ENCODE data around the gene TMEM184C. TPM values are rescaled to one million over a fixed set of nuclear protein-coding genes. Genes with fewer than 3 reads are reported as not detected.

Gene TMEM184C
- total and polyA plus RNA-seq, 2 of the 8 experiments (the other 6 are each of a cell fraction or from before 2014, with no cell fraction given) = 11.1 to 42.4 TPM

- WGBS, 2 experiments (ENCODE audit: extremely low coverage in 1 of 2, insufficient coverage in 1 of 2, insufficient read length in 1 of 2, insufficient replicate concordance in 2 of 2, low coverage in 1 of 2, low lambda C conversion rate in 2 of 2, missing lambda C conversion rate in 1 of 2) = 91% methylated on average over 1 of the region's 1 CpG; no CpG with 5 or more reads in 1 of the 2 experiments
- H3K14ac ChIP-seq (ENCODE audit: insufficient read length) = no peak overlapping the region
- no peak overlapping the region for H4K8ac ChIP-seq (ENCODE audit: extremely low read depth, insufficient read depth, low read length)
- no peak overlapping the region for H2BK20ac ChIP-seq (ENCODE audit: low read length)
- no peak for FAIRE-seq
- no peak overlapping the region for H3K4ac ChIP-seq (replicated peaks; ENCODE audit: insufficient read length, low read depth, low read length)
- no peak overlapping the region for H2AK5ac ChIP-seq (ENCODE audit: low read depth, low read length)
- peaks cover 0 to 7% of the 10 kb centered on the region in 2 experiments; a peak in 2 of 4 replicates for H3K79me2 ChIP-seq (ENCODE audit: control insufficient read depth in 1 of 2, insufficient read depth in 2 of 2, low read length in 2 of 2)
- peaks cover 0 to 5% (median 2%) of the 10 kb centered on the region in 4 experiments; a peak in 3 of 7 replicates for H3K4me1 ChIP-seq (replicated peaks in 1 of 4; ENCODE audit: control insufficient read depth in 3 of 4, insufficient read depth in 4 of 4, low read length in 3 of 4)
- no peak overlapping the region for H2AFZ ChIP-seq (ENCODE audit: low read length)
- no peak overlapping the region for H2BK120ac ChIP-seq (replicated peaks; ENCODE audit: low read depth, low read length)
- no peak overlapping the region for H3K27ac ChIP-seq (ENCODE audit: low read depth, low read length)
- H2BK5ac ChIP-seq (ENCODE audit: low read depth, low read length) = no peak overlapping the region
- ChIA-PET CTCF (ENCODE audit: partially characterized antibody) (interaction anchor here (0.6 kb wide), 1 partner anchor 11 kb away, joined by 5 read pairs; no protein-coding TSS in a partner anchor), POLR2A (ENCODE audit: partially characterized antibody) (no interaction called here)
- no peak overlapping the region for H2BK15ac ChIP-seq (ENCODE audit: low read length)
- H3K18ac ChIP-seq (ENCODE audit: extremely low read depth, low read length) = no peak overlapping the region
- no peaks in the 10 kb centered on the region for H4K20me1 ChIP-seq (replicated peaks in 1 of 2; ENCODE audit: control insufficient read depth in 1 of 2, insufficient read depth in 2 of 2, low read length in 2 of 2)
- no peak overlapping the region for H3K56ac ChIP-seq (replicated peaks; ENCODE audit: insufficient read length, low read depth, low read length)
- DNase-seq (ENCODE audit: low read depth in 1 of 2, low spot score in 2 of 2) = no peak
- H3K36me3 ChIP-seq (ENCODE audit: control insufficient read depth in 2 of 4, insufficient read depth in 4 of 4, low read length in 3 of 4) = peaks cover 0 to 19% (median 8%) of the 10 kb centered on the region in 4 experiments; a peak in 5 of 8 replicates
- H3K79me1 ChIP-seq (ENCODE audit: low read depth, low read length) = no peaks in the 10 kb centered on the region; the same call in 1 of the 2 replicates
- H3K23me2 ChIP-seq (ENCODE audit: low read depth, low read length) = no peaks in the 10 kb centered on the region
- no peaks in the 10 kb centered on the region for H3K27me3 ChIP-seq (replicated peaks in 1 of 4; ENCODE audit: control insufficient read depth in 3 of 4, extremely low read depth in 1 of 4, insufficient read depth in 3 of 4, low read length in 3 of 4)
- no peak overlapping the region for H3K23ac ChIP-seq (ENCODE audit: insufficient read length)
- H4K5ac ChIP-seq (ENCODE audit: insufficient read length, low read depth, low read length) = no peak overlapping the region
- no peak overlapping the region for H3K4me3 ChIP-seq (ENCODE audit: extremely low read depth in 1 of 4, insufficient read depth in 2 of 4, low read depth in 3 of 4, low read length in 4 of 4)
- H2BK12ac ChIP-seq (ENCODE audit: low read depth, low read length) = no peak overlapping the region
- no peak overlapping the region for H3K4me2 ChIP-seq (ENCODE audit: insufficient read depth in 1 of 2, low read depth in 2 of 2, low read length in 2 of 2)
- H3K9ac ChIP-seq (replicated peaks in 1 of 4; ENCODE audit: extremely low read depth in 1 of 4, low read depth in 3 of 4, low read length in 3 of 4) = no peak overlapping the region
- H3K9me3 ChIP-seq (ENCODE audit: insufficient read depth in 2 of 2, low read depth in 1 of 2, low read length in 1 of 2) = no peaks in the 10 kb centered on the region
- H4K91ac ChIP-seq (replicated peaks; ENCODE audit: insufficient read length, low read length) = no peak overlapping the region
- TF ChIP-seq SIRT6 (IDR thresholded peaks at IDR 0.05; ENCODE audit: low read length) (no peak), SIN3A (conservative IDR thresholded peaks at IDR 0.05 in 1 of 2, IDR thresholded peaks at IDR 0.05 in 1 of 2; ENCODE audit: low read depth in 1 of 2, low read length in 2 of 2) (no peak), KDM4A (IDR thresholded peaks at IDR 0.05; ENCODE audit: low read depth, low read length, severe bottlenecking) (no peak), RFX5 (IDR thresholded peaks at IDR 0.05; ENCODE audit: borderline replicate concordance, low read depth, low read length) (no peak), E2F6 (IDR thresholded peaks at IDR 0.05) (no peak), TAF7 (optimal IDR thresholded peaks at IDR 0.05; ENCODE audit: borderline replicate concordance, low read depth, low read length) (no peak), POLR2A (IDR thresholded peaks at IDR 0.05; ENCODE audit: control extremely low read depth in 1 of 2, low read depth in 2 of 2, low read length in 2 of 2) (no peak), RAD21 (IDR thresholded peaks at IDR 0.05 in 1 of 2, conservative IDR thresholded peaks at IDR 0.05 in 1 of 2; ENCODE audit: low read depth in 2 of 2, low read length in 2 of 2) (no peak), ZNF274 (IDR thresholded peaks at IDR 0.05; ENCODE audit: borderline replicate concordance, extremely low read depth, low read length) (no peak), ATF2 (IDR thresholded peaks at IDR 0.05; ENCODE audit: low read length) (no peak), EZH2 (IDR thresholded peaks at IDR 0.05; ENCODE audit: low read depth, low read length, severe bottlenecking) (no peak)
These were observed 34.4 kb downstream of the TMEM184C start for GRCh38 chr4:147651563-147651962.

Data from H1 (cell line).